Upper lobe of left lung (tissue), 6 donors: Measurements from ENCODE around the gene SLF2. TPM values are rescaled to one million over a fixed set of nuclear protein-coding genes. Genes with fewer than 3 reads are reported as not detected.
A peak's percentile ranks its signal among the peaks of the same experiment; 100 is the strongest.

Experiments
- ATAC-seq, 2 donors: fragments of 200-7000 bp; cut with Tn5 transposase; one replicate each; pipeline ENCODE4 v1.9.1; 2022; ENCODE audit warnings: mild to moderate bottlenecking in 2 of 2, moderate library complexity in 2 of 2; ENCODE audit not compliant: low FRiP score in 2 of 2
- DNase-seq, 2 donors: peaks; one replicate each; pipeline ENCODE4 v3.0.0-alpha.2; 2019 to 2020
- H3K27ac ChIP-seq, 4 donors: fragments of 200-600 bp; sonication (generic); one replicate each; pipeline ENCODE4 v1.5.1; 2016 to 2019
- H3K27me3 ChIP-seq, 4 donors: fragments of 200-600 bp; sonication (generic); one replicate each; pipeline ENCODE4 v1.5.1; 2017 to 2019
- H3K36me3 ChIP-seq, 4 donors: fragments of 200-600 bp; sonication (generic); one replicate each; pipeline ENCODE4 v1.5.1; 2016 to 2019
- H3K4me1 ChIP-seq, 4 donors: fragments of 200-600 bp; sonication (generic); one replicate each; pipeline ENCODE4 v1.5.1; 2018 to 2019
- H3K4me3 ChIP-seq, 4 donors: fragments of 200-600 bp; sonication (generic); one replicate each; pipeline ENCODE4 v1.5.1; 2017 to 2019; ENCODE audit warnings: mild to moderate bottlenecking in 2 of 4, moderate library complexity in 1 of 4
- H3K9me3 ChIP-seq, 4 donors: fragments of 200-600 bp; sonication (generic); one replicate each; pipeline ENCODE4 v1.5.1; 2018 to 2019
- EP300 ChIP-seq, 4 donors: sonication (generic); formaldehyde crosslinking; IDR thresholded peaks; one replicate each; pipeline ENCODE4 v1.5.1; 2017; ENCODE audit warnings: antibody characterized with exemption in 4 of 4, control low read depth in 2 of 4
- POLR2A ChIP-seq, 4 donors: fragments of 450-650 bp; IDR thresholded peaks; one replicate each; pipeline ENCODE4 v1.5.1; 2016 to 2017; ENCODE audit warnings: antibody characterized with exemption in 4 of 4, mild to moderate bottlenecking in 2 of 4
- POLR2AphosphoS5 ChIP-seq, 2 donors: sonication (generic); formaldehyde crosslinking; IDR thresholded peaks; one replicate each; pipeline ENCODE4 v1.5.1; 2017; ENCODE audit warnings: antibody characterized with exemption in 2 of 2
- WGBS, 2 donors: methylation state at CpG; one replicate each; pipeline ENCODE4 v1.1.5; 2017 to 2018; 5-methylcytosine and 5-hydroxymethylcytosine counted together
- total RNA-seq, 6 donors: library from RNA; depleted of rRNA in 4 of 6; stranded (reverse); fragments of >200 nt in 4 of 6; gene quantifications; one replicate each; pipeline versions ENCODE4 v1.1.0 to v1.2.1, GENCODE V29; 2016 to 2021
- TF ChIP-seq, protein P1 (sequence below), 6 experiments: fragments of 450-650 bp in 4 of 6; fragments of 200-600 bp in 2 of 6; sonication (generic) in 2 of 6; IDR thresholded peaks; one replicate each; pipeline ENCODE4 v1.5.1; 2016 to 2019; ENCODE audit warnings: antibody characterized with exemption in 6 of 6
- donor health status: DM: no; HTN: no; CAD: no; lungs with moderate emphysema.
- donor health status: DM: no; HTN: yes; CAD: no; lungs with severe emphysema.

The SLF2 gene
- total RNA-seq, 6 donors from 2014 or later = 13.4 to 60.8 (median 28.2) TPM

DNA sequence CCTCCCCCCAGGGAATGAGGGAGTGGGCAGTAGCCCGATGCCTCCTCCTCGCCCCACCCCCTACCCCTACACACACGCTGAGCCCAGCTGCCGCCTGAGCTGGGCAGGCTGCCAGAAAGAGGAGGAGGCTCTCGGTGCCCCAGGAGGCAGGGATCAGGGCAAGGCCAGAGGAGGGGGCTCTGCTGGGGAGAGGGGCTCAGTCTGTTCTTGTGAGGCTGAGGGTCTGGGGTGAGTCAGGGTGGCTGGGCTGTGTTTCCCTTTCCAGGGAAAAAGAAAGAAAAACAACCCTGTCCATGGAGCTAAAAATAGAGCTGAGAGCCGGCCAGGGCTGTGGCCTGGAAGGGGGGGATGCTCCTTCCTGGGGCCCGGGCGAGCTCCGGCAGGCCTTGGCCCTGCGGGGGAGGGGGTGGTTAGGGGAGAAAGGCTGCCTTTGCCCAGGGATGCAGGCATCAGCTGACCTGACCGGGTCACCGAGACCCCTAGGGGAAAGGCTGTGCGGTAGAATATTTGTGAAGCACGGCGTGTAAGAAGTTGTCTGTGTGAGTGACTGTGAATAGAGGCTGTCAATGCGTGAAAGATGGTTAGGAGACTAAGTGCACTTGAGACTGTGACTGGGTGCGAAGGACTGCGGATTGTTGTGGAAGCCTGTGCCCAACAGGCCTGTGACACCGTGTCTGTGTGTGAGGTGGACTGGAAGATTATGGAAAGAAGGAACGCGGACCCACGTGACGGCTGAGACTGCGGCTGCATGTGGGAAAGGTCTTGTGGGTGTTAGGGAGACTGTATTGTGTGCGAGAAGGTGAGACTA, 85.6 kb downstream of the SLF2 start:
- Histone ChIP-seq H3K36me3 (peaks cover 0 to 19% (median 6%) of the 10 kb centered on the region in 4 donors), H3K4me1 (peaks cover 38 to 54% (median 47%) of the 10 kb centered on the region in 4 donors), H3K9me3 (no peaks in the 10 kb centered on the region), H3K4me3 (peak overlapping the region; percentile 62 to 82 (median 68)), H3K27me3 (no peaks in the 10 kb centered on the region), H3K27ac (peak overlapping the region; percentile 95 to 100 (median 98))
- DNase-seq (peak; percentile 85 to 87), ATAC-seq (peak; percentile 50 to 77)
- 5 to 6% methylated on average over 25 of the region's 25 CpGs for WGBS, 2 donors
- TF ChIP-seq, protein P1, sequence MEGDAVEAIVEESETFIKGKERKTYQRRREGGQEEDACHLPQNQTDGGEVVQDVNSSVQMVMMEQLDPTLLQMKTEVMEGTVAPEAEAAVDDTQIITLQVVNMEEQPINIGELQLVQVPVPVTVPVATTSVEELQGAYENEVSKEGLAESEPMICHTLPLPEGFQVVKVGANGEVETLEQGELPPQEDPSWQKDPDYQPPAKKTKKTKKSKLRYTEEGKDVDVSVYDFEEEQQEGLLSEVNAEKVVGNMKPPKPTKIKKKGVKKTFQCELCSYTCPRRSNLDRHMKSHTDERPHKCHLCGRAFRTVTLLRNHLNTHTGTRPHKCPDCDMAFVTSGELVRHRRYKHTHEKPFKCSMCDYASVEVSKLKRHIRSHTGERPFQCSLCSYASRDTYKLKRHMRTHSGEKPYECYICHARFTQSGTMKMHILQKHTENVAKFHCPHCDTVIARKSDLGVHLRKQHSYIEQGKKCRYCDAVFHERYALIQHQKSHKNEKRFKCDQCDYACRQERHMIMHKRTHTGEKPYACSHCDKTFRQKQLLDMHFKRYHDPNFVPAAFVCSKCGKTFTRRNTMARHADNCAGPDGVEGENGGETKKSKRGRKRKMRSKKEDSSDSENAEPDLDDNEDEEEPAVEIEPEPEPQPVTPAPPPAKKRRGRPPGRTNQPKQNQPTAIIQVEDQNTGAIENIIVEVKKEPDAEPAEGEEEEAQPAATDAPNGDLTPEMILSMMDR (IDR thresholded peaks at IDR 0.05) = no peak
- TF ChIP-seq POLR2A (IDR thresholded peaks at IDR 0.05) (no peak), POLR2AphosphoS5 (IDR thresholded peaks at IDR 0.05) (peak; percentile 16 to 36)

DNA sequence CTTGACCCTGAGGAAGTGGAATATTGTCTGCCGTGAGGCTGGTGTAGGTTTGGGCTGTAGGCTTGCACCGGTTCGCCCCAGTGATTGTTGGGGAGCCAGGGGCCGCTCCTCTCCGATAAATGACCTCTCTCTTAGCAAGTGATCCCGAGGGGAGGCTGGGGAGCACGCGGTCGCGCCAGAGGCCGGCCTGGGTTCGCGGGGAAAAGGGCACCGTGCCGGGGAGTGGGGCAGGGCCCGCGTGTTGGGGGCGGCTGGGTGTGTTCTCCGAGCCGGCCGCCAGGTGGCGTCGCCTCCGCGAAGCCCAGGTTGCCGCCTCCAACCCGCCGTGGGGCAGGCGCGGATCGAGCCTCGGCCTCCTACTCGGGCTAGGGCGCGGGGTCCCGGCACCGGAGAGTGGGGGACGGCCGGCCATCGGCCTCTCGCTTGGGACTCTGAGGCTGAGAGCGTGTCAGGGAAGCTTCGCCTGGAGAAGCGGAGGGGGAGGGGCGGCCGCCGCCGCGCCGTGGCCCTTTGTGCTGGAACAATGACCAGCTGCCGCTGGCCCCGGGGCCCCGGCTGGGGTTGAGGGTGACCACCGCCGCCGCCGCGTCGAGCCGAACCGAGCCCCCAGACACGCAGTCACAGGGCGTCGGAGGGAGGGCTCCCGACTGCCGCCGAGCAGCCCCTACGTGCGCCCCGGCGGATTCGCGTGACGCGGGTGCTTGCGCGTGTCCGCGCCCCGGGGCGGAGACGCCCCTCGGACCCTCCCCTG, 86.4 kb downstream of the SLF2 start:
- peak in 3 of 4 donors; percentile 78 to 91 (median 85) for TF ChIP-seq POLR2A (IDR thresholded peaks at IDR 0.05)
- peak; percentile 80 to 93 for TF ChIP-seq POLR2AphosphoS5 (IDR thresholded peaks at IDR 0.05)
- TF ChIP-seq EP300 (IDR thresholded peaks at IDR 0.05) = peak in 1 of 4 donors; percentile 22
- TF ChIP-seq, protein P1 (IDR thresholded peaks at IDR 0.05) = peak; percentile 97 to 99 (median 99)
- ATAC-seq (peak; percentile 82 to 90), DNase-seq (peak; percentile 85 to 97)
- H3K9me3 ChIP-seq = no peaks in the 10 kb centered on the region
- H3K27me3 ChIP-seq = no peaks in the 10 kb centered on the region
- peaks cover 44 to 62% (median 51%) of the 10 kb centered on the region in 4 donors for H3K4me1 ChIP-seq
- H3K36me3 ChIP-seq = peaks cover 3 to 19% (median 12%) of the 10 kb centered on the region in 4 donors
- peak overlapping the region; percentile 62 to 82 (median 77) for H3K4me3 ChIP-seq
- whole genome bisulfite sequencing, 2 donors = 0% methylated on average over 26 to 29 of the region's 83 CpGs
- H3K27ac ChIP-seq = peak overlapping the region; percentile 95 to 100 (median 98)

DNA sequence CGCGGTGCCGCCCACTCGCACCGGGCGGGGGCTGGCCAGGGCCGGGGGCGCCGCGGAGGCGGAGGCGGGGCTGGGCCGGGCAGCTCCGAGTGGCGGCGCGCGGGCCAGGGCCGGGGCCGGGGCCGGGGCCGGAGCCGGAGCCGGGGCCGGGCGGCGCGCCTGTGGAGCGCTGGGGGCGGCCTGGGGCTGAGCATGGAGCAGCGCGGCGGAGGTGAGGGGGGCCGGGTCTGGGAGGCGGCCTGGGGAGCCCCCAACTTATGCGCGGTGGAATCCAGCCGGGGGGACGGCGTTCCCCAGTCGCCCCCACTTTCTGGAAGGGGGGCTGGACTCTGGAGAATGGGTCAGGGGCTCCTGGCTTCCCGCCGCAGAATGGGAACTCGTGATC, 87.0 kb downstream of the SLF2 start, which contains the start of gene LZTS2:
Gene LZTS2 (plus strand): TSS at position 67 of the 385 bp plus-strand sequence. CDS start 2,731 bp downstream, outside the sequence.
- Histone ChIP-seq H3K36me3 (peaks cover 3 to 24% (median 13%) of the 10 kb centered on the region in 4 donors), H3K4me1 (peaks cover 50 to 66% (median 54%) of the 10 kb centered on the region in 4 donors), H3K27ac (peak within 1 kb of the TSS; percentile 95 to 100 (median 98)), H3K4me3 (peak within 1 kb of the TSS; percentile 62 to 95 (median 78)), H3K27me3 (no peaks in the 10 kb centered on the region), H3K9me3 (no peaks in the 10 kb centered on the region)
- no peak for DNase-seq
- TF ChIP-seq POLR2AphosphoS5 (IDR thresholded peaks at IDR 0.05) (no peak), POLR2A (IDR thresholded peaks at IDR 0.05) (no peak), EP300 (IDR thresholded peaks at IDR 0.05) (no peak)
- TF ChIP-seq, protein P1 (IDR thresholded peaks at IDR 0.05) = no peak
- WGBS, 2 donors = 0 to 6% methylated on average over 3 of the region's 44 CpGs
- no peak for ATAC-seq

DNA sequence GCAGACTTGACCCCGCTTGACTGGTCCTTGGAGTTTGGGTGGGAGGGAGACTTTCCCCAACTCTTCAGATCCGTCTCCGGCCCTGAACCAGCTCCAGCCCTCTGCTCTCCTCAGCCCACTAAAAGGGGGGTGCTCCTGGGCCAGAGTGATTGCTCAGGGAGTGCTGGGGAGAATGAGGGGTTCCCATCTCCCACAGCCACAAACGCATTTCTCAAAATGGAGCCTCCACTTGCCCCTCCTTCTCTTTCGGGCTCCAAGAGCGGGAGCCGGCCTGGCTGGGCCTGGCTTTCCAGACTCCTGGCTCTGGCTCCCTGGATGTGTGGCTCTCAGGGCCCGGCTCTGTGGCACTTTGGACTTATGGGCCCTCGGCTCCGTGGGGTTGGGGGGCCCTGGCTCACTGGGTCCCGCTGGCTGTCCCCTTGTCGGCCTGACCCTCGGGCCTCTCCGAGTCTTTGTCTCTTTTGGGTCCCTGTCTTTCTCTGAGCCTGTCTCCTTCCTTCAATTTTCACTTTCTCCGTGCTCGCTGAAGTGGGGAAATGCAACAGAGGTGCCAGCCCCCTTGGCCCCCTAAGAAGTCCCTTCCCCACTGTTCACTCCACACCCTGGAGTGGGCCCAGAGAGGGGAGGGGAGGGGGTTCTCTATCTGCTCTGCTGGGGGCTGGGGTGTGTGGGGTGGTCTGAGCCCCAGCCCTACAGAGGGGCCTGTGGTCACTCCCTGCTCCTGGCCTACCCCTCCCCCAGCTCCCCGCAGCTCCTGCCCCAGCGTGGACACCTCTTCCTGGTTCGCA, 87.6 kb downstream of the SLF2 start:
- DNase-seq (peak in 1 of 2 donors; percentile 77), ATAC-seq (no peak)
- no peaks in the 10 kb centered on the region for H3K9me3 ChIP-seq
- H3K4me1 ChIP-seq = peaks cover 52 to 70% (median 56%) of the 10 kb centered on the region in 4 donors
- H3K36me3 ChIP-seq = peaks cover 3 to 29% (median 15%) of the 10 kb centered on the region in 4 donors
- H3K27ac ChIP-seq = peak overlapping the region; percentile 95 to 100 (median 98)
- H3K27me3 ChIP-seq = no peaks in the 10 kb centered on the region
- TF ChIP-seq EP300 (IDR thresholded peaks at IDR 0.05) (no peak), POLR2AphosphoS5 (IDR thresholded peaks at IDR 0.05) (no peak), POLR2A (IDR thresholded peaks at IDR 0.05) (no peak)
- TF ChIP-seq, protein P1 (IDR thresholded peaks at IDR 0.05) = no peak
- WGBS, 2 donors = 5 to 15% methylated on average over 15 to 19 of the region's 19 CpGs
- peak overlapping the region; percentile 62 to 95 (median 78) for H3K4me3 ChIP-seq
